AG09309 (cell line): Measurements from ENCODE around the gene SEMA3B.

Source experiments
- DNase-seq: peaks from one replicate; pipeline ENCODE4 v3.0.0-alpha.2; 2010; ENCODE audit warnings: low read depth
- H3K4me3 ChIP-seq: 2 replicates; pipeline ENCODE4 v1.5.1; 2011; ENCODE audit warnings: mild to moderate bottlenecking, low read depth, low read length, moderate library complexity; ENCODE audit not compliant: control insufficient read depth
- CTCF ChIP-seq: IDR thresholded peaks from 2 replicates; pipeline ENCODE4 v1.5.1; 2011; ENCODE audit warnings: mild to moderate bottlenecking, low read depth, low read length, inconsistent platforms; ENCODE audit not compliant: insufficient read depth, control insufficient read depth; ENCODE audit errors: missing control alignments

The SEMA3B gene

DNA sequence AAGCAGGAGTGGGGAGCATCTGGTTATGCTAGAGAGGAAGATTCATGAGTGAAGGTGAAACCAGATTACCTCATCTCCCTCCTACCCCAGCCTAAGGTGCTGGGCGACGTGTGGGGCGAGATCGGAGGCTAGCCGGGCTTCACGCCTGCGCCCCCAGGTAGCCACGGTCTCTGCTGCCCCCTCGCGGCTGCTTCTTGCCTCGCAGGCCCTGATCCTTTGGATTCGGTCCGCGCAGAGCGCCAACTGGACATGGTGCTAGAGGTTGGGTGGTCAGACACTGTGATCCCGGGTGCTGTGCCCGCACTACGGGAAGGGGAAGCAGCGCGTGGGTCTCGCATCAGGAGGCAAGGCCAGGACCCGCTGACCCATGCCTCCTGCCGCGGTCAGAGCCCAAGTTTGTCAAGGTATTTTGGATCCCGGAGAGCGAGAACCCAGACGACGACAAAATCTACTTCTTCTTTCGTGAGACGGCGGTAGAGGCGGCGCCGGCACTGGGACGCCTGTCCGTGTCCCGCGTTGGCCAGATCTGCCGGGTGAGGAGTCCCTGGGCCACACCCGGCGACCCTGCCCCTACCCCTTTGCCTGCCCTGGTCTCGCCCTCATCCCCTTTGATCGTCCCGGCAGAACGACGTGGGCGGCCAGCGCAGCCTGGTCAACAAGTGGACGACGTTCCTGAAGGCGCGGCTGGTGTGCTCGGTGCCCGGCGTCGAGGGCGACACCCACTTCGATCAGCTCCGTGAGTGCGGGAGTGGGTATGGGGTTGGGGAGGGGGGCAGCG is 4.2 kb downstream of the SEMA3B start:
- TF ChIP-seq CTCF, result peak; percentile 94
- no peak for DNase-seq
- no peak overlapping the region; the same call in 1 of the 2 replicates for H3K4me3 ChIP-seq

GRCh38 chr3:50273689-50274065 is 4.7 kb downstream of the SEMA3B start:
- TF ChIP-seq CTCF, result no peak
- no peak overlapping the region for H3K4me3 ChIP-seq
- no peak for DNase-seq

DNA sequence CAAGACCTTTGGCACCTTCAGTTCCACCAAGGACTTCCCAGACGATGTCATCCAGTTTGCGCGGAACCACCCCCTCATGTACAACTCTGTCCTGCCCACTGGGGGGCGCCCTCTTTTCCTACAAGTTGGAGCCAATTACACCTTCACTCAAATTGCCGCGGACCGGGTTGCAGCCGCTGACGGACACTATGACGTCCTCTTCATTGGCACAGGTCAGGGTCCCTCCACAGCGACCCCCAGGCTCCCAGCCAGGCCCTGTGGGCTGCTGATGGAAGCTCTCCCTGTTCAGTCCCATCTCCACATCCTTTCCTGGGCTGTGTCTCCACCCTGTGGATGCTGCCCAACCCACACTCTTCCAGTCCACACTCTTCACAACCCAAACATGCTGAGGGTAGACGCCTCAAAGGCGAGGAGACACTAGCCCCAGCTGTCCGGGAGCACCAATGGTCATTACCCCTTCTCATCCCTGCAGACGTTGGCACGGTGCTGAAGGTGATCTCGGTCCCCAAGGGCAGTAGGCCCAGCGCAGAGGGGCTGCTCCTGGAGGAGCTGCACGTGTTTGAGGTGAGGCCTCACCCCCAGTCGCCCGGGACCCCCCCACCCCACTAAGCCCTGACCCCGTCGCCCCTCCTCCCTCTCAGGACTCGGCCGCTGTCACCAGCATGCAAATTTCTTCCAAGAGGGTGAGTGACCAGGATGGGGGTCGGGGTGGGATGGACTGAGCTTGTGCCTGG is 5.6 kb downstream of the SEMA3B start:
- peak; percentile 63 for TF ChIP-seq CTCF
- no peak overlapping the region for H3K4me3 ChIP-seq
- no peak for DNase-seq

DNA sequence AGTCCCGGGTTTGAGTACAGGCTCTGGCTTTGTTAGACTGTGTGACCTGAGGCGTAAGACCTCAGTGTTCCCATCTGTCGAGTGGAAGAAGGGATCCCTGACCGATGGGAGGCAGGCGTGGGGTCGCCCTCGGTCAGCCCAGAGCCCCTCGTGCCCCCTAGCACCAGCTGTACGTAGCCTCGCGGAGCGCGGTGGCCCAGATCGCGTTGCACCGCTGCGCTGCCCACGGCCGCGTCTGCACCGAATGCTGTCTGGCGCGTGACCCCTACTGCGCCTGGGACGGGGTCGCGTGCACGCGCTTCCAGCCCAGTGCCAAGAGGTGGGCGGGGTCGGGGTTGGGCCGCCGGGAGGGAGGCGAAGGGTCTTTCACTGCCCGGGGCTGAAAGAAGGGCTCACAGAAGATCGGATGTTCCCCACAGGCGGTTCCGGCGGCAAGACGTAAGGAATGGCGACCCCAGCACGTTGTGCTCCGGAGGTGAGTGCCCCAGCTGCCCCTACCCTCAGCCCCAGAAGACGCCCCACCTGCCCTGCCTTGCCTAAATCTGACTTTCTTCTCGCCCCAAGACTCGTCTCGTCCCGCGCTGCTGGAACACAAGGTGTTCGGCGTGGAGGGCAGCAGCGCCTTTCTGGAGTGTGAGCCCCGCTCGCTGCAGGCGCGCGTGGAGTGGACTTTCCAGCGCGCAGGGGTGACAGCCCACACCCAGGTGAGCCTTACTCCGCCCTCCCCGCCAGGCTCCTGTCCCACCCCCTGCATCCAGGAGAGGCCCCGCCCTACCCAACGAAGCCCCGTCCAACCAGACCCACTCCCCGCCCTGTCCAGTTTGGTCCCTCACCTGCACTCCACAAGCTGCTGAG is 6.4 kb downstream of the SEMA3B start:
- TF ChIP-seq CTCF, result no peak
- DNase-seq, result no peak
- H3K4me3 ChIP-seq, result no peak overlapping the region

- TF ChIP-seq CTCF, result no peak
- no peak for DNase-seq
- H3K4me3 ChIP-seq, result no peak overlapping the region
Observed at GRCh38 chr3:50275996-50276761, 7.2 kb downstream of the SEMA3B start.

- DNase-seq, result no peak
- no peak for TF ChIP-seq CTCF
- no peak overlapping the region for H3K4me3 ChIP-seq
Observed at GRCh38 chr3:50276762-50277101, 7.8 kb downstream of the SEMA3B start.
